ENCODE results near the gene SAP30L.

GRCh38 chr5:154409230-154409840 is 36.5 kb upstream of the SAP30L start:
- TF ChIP-seq CTCF (IDR thresholded peaks at IDR 0.05) (no peak), POLR2A (IDR thresholded peaks at IDR 0.05) (no peak)
